Caco-2 (cell line): ENCODE measurements around the gene PET100. TPM values are rescaled to one million over a fixed set of nuclear protein-coding genes. Genes with fewer than 3 reads are reported as not detected.
A peak's percentile ranks its signal among the peaks of the same experiment; 100 is the strongest.

ENCODE experiments used
- BruUV-seq: library from RNA; stranded (reverse); fragments of 400-500 nt; replicated peaks from 2 replicates; lab custom pipeline; 2021; lab: Mats Ljungman, UMichigan
- CTCF ChIA-PET: fragments of 300-600 bp; sonication (Branson Sonifier 250); formaldehyde crosslinking; loops from one replicate; lab custom pipeline; 2022; ENCODE audit warnings: antibody characterized with exemption; lab: Charles Lee
- POLR2A ChIA-PET: fragments of 300-600 bp; sonication (Branson Sonifier 250); formaldehyde crosslinking; loops from one replicate; lab custom pipeline; 2022; ENCODE audit warnings: antibody characterized with exemption; lab: Charles Lee
- DNase-seq, 2 experiments: peaks; one replicate each; pipeline versions ENCODE4 v3.0.0 to v3.0.0-alpha.2; 2020 to 2022
- H3K27me3 ChIP-seq: replicated peaks from 2 replicates; pipeline ENCODE4 v1.6.0; 2011; ENCODE audit warnings: low read length; ENCODE audit not compliant: control insufficient read depth, insufficient read depth
- H3K36me3 ChIP-seq: 2 replicates; pipeline ENCODE4 v1.5.1; 2011; ENCODE audit warnings: low read length; ENCODE audit not compliant: control insufficient read depth, insufficient read depth
- H3K4me1 ChIP-seq: fragments of 250-450 bp; sonication (Bioruptor Pico); 2 replicates; pipeline ENCODE4 v1.5.1; 2020; ENCODE audit warnings: mild to moderate bottlenecking
- H3K4me3 ChIP-seq: 2 replicates; pipeline ENCODE4 v1.5.1; 2011; ENCODE audit warnings: low read depth, mild to moderate bottlenecking, control low read depth, low read length
- H3K9me3 ChIP-seq: fragments of 250-450 bp; sonication (Bioruptor Pico); 2 replicates; pipeline ENCODE4 v1.5.1; 2020; ENCODE audit warnings: mild to moderate bottlenecking, moderate library complexity
- H3K27ac Mint-ChIP-seq: one replicate; pipeline ENCODE4 v1.8.0; 2022; ENCODE audit warnings: mixed read lengths; ENCODE audit not compliant: unreplicated experiment
- H3K27me3 Mint-ChIP-seq: one replicate; pipeline ENCODE4 v1.8.0; 2022; ENCODE audit warnings: mixed read lengths; ENCODE audit not compliant: insufficient read depth, unreplicated experiment
- H3K36me3 Mint-ChIP-seq: one replicate; pipeline ENCODE4 v1.8.0; 2022; ENCODE audit warnings: mild to moderate bottlenecking, mixed read lengths; ENCODE audit not compliant: insufficient read depth, unreplicated experiment
- H3K4me1 Mint-ChIP-seq: one replicate; pipeline ENCODE4 v1.8.0; 2022; ENCODE audit warnings: low read depth, mixed read lengths; ENCODE audit not compliant: unreplicated experiment
- H3K4me3 Mint-ChIP-seq: one replicate; pipeline ENCODE4 v1.8.0; 2022; ENCODE audit warnings: mild to moderate bottlenecking, moderate library complexity, mixed read lengths; ENCODE audit not compliant: unreplicated experiment
- H3K9me3 Mint-ChIP-seq: one replicate; pipeline ENCODE4 v1.8.0; 2022; ENCODE audit warnings: mixed read lengths; ENCODE audit not compliant: unreplicated experiment
- intact Hi-C: fragments of 100-400 bp; cut with micrococcal nuclease; formaldehyde crosslinking; loops from one replicate; pipeline ENCODE4 v1.10.0; 2022; ENCODE audit not compliant: unreplicated experiment
- total RNA-seq: library from RNA; stranded (reverse); gene quantifications from 2 replicates; pipeline ENCODE4 v1.2.3, GENCODE V29; 2022
- TF ChIP-seq, protein P1 (sequence below), 2 experiments: fragments of 200-600 bp in 1 of 2; IDR thresholded peaks; 1 replicate in 1 of 2; 2 replicates in 1 of 2; pipeline versions ENCODE4 v1.5.1 to v1.8.0; 2011 to 2022; ENCODE audit warnings: antibody characterized with exemption in 1 of 2, control low read depth in 1 of 2, inconsistent platforms in 1 of 2, low read depth in 1 of 2, low read length in 1 of 2, mild to moderate bottlenecking in 1 of 2, moderate library complexity in 1 of 2; ENCODE audit not compliant: insufficient read depth in 1 of 2, severe bottlenecking in 1 of 2, unreplicated experiment in 1 of 2

Gene PET100
- total RNA-seq, 1 experiment from 2014 or later: 139 TPM

DNA sequence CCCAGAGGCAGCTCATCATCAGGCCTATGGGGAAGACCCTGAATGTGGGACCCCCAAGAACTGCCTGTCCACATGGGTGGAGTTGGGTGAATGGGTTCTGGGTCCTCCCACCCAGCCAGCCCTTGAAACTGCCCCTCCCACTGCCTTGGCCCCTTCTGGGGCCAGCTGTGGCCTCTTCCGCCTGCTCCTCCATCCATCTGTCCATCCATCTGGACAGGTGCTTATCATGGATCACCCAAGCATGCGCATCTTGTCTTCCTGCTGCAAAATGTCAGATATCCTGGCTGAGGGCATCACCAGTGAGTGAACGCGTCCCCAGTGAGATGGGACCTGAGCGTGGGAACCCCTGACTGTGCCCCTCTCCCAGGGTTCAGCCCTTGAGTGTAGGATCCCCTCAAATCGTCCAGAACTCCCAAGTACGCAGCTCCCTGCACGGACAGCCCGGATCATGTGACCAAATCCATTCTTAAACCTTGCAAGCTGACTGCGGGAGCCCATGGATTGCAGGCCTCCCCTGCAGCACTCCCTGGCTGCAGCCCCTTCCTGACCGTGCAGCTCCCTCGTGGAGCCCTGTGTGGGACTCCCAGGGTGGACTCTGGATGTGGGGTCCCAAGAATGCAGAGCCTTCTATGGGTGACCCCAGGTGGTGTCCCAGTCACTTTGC, 9.3 kb downstream of the PET100 start:
- no peaks in the 10 kb centered on the region for H3K27me3 ChIP-seq
- Mint-ChIP-seq H3K4me1 (no peaks in the 10 kb centered on the region), H3K27me3 (no peaks in the 10 kb centered on the region), H3K4me3 (no peak overlapping the region), H3K9me3 (peaks cover 9% of the 10 kb centered on the region), H3K36me3 (peaks cover 22% of the 10 kb centered on the region), H3K27ac (no peak overlapping the region)
- CTCF ChIA-PET: no interaction called here
- TF ChIP-seq, protein P1, sequence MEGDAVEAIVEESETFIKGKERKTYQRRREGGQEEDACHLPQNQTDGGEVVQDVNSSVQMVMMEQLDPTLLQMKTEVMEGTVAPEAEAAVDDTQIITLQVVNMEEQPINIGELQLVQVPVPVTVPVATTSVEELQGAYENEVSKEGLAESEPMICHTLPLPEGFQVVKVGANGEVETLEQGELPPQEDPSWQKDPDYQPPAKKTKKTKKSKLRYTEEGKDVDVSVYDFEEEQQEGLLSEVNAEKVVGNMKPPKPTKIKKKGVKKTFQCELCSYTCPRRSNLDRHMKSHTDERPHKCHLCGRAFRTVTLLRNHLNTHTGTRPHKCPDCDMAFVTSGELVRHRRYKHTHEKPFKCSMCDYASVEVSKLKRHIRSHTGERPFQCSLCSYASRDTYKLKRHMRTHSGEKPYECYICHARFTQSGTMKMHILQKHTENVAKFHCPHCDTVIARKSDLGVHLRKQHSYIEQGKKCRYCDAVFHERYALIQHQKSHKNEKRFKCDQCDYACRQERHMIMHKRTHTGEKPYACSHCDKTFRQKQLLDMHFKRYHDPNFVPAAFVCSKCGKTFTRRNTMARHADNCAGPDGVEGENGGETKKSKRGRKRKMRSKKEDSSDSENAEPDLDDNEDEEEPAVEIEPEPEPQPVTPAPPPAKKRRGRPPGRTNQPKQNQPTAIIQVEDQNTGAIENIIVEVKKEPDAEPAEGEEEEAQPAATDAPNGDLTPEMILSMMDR (IDR thresholded peaks at IDR 0.05; ENCODE audit: insufficient read depth in 1 of 2, low read depth in 1 of 2, low read length in 1 of 2, severe bottlenecking in 1 of 2, unreplicated experiment in 1 of 2): no peak
- intact Hi-C loops: no loop called here
- no peaks in the 10 kb centered on the region for H3K9me3 ChIP-seq
- H3K36me3 ChIP-seq: peaks cover 2% of the 10 kb centered on the region
- no peak overlapping the region for H3K4me3 ChIP-seq
- DNase-seq: no peak
- POLR2A ChIA-PET: no interaction called here
- H3K4me1 ChIP-seq: peaks cover 7% of the 10 kb centered on the region
- BruUV-seq: no TSS peak

DNA sequence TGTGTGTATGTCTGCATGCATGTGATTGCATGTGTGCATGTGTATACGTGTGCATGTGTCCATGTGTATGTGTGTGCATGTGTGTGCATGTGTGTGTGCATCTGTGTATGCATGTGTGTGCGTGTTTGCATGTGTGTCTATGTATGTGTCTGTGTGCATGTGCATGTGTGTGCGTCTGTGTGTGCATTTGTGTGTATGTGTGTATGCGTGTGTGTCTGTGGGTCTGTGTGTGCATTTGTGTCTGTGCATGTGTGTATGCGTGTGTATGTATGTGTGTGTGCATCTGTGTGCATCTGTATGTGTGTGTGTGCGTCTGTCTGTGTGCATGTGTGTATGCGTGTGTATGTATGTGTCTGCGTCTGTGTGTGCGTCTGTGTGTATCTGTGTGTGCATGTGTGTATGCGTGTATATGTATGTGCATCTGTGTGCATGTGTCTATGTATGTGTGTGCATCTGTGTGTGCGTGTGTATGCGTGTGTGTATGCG, 10.3 kb downstream of the PET100 start:
- intact Hi-C loops: no loop called here
- BruUV-seq: no TSS peak
- Histone ChIP-seq H3K4me1 (peaks cover 7% of the 10 kb centered on the region), H3K4me3 (no peak overlapping the region), H3K27me3 (no peaks in the 10 kb centered on the region), H3K9me3 (no peaks in the 10 kb centered on the region), H3K36me3 (peaks cover 2% of the 10 kb centered on the region)
- Mint-ChIP-seq H3K9me3 (peaks cover 9% of the 10 kb centered on the region), H3K27me3 (no peaks in the 10 kb centered on the region), H3K36me3 (peaks cover 30% of the 10 kb centered on the region), H3K27ac (no peak overlapping the region), H3K4me1 (no peaks in the 10 kb centered on the region), H3K4me3 (peak overlapping the region; percentile 2)
- POLR2A ChIA-PET: no interaction called here
- no peak for DNase-seq
- TF ChIP-seq, protein P1 (IDR thresholded peaks at IDR 0.05; ENCODE audit: insufficient read depth in 1 of 2, low read depth in 1 of 2, low read length in 1 of 2, severe bottlenecking in 1 of 2, unreplicated experiment in 1 of 2): no peak
- CTCF ChIA-PET: no interaction called here

DNA sequence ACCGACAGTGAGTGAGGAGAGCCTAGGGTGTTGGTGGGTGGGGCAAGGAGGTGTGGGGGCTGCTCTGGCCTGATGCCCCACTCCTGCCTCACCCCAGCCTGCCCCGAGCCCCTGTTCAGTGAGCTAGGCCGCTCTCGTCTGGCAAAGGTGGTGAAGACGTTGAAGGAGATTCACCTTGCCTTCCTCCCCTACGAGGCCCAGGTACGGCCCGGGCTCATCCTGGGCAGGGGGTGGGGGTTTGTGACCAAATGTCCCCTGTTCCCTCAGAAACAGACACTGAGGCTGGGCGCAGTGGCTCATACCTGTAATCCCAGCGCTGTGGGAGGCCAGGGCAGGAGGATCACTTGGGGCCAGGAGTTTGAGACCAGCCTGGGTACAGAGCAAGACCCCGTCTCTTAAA, 11.2 kb downstream of the PET100 start:
- Histone ChIP-seq H3K27me3 (no peaks in the 10 kb centered on the region), H3K36me3 (peaks cover 2% of the 10 kb centered on the region), H3K4me1 (peaks cover 7% of the 10 kb centered on the region), H3K4me3 (no peak overlapping the region), H3K9me3 (no peaks in the 10 kb centered on the region)
- H3K4me3 Mint-ChIP-seq: no peak overlapping the region
- no peaks in the 10 kb centered on the region for H3K4me1 Mint-ChIP-seq
- TF ChIP-seq, protein P1 (IDR thresholded peaks at IDR 0.05; ENCODE audit: insufficient read depth in 1 of 2, low read depth in 1 of 2, low read length in 1 of 2, severe bottlenecking in 1 of 2, unreplicated experiment in 1 of 2): no peak
- BruUV-seq: no TSS peak
- DNase-seq: no peak
- intact Hi-C loops: no loop called here
- ChIA-PET CTCF (interaction anchor here (1.4 to 1.5 kb wide), 2 partner anchors 40 to 72 kb away, joined by 5 to 6 read pairs; partner anchors contain the start of gene TRAPPC5), POLR2A (interaction anchor here (0.6 to 0.8 kb wide), 2 partner anchors 40 to 159 kb away, joined by 3 read pairs; partner anchors contain the start of gene TRAPPC5)
- H3K27me3 Mint-ChIP-seq: no peaks in the 10 kb centered on the region
- H3K9me3 Mint-ChIP-seq: peaks cover 9% of the 10 kb centered on the region
- peaks cover 25% of the 10 kb centered on the region for H3K36me3 Mint-ChIP-seq
- H3K27ac Mint-ChIP-seq: no peak overlapping the region
